Stimulated activated CD8-positive, alpha-beta memory T cell treated with anti-CD3 and anti-CD28 coated beads, Interleukin-4, amount 100 ng/mL, for 1 hour (primary cell): ENCODE measurements around the gene TRMT61A.

Experiments
- DNase-seq, 2 donors: peaks; one replicate each; pipeline ENCODE4 v3.0.0-alpha.2; 2020; ENCODE audit warnings: low read depth in 2 of 2, low spot score in 1 of 2

Gene TRMT61A

DNA sequence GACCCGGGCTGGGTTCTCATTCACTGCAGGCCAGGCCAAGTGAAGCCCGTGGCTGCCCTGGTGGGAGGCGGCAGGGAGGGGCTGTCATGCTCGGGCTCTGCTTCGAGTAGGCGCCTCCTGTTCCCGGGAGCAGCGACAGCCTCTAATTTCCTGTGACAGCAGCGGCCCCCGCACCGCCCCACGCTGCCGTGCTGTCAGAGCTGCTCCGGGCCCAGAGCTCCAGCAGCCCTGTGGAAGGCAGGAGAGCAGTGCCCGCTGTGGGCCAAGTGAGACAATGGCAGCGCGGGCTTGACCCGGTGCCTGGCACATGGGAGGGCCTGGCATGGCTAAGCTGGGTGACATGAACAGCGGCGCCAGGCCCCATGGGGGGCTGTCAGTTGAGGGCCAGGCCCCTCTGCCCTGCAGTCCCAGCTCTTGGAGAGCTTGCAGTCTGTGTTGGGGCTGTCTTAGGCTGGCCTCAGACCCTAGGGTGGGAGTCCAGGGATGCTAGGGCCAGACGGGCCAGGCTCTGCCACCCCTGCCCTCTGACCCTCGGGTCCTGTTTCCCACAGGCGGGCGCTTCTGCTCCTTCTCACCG lies 5.1 kb downstream of the TRMT61A start:
- no peak for DNase-seq

DNA sequence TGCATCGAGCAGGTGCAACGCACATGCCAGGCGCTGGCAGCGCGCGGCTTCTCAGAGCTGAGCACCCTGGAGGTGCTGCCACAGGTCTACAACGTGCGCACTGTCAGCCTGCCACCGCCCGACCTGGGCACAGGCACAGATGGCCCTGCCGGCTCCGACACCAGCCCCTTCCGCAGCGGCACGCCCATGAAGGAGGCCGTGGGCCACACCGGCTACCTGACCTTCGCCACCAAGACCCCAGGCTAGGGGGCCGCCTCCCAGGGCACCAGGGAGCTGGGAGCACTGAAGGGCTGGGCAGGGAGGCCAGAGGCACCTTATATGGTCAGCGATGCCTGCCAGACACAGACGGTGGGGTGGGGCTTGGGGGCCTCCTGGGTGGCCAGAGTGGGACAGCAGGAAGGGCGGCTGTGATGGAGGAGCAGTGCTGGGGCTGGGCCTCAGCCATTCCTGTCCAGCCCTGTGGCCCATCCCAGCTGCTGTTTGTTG lies 5.6 kb downstream of the TRMT61A start:
- no peak for DNase-seq

GRCh38 chr14:103535081-103535890 lies 6.3 kb downstream of the TRMT61A start:
- DNase-seq: no peak

DNA sequence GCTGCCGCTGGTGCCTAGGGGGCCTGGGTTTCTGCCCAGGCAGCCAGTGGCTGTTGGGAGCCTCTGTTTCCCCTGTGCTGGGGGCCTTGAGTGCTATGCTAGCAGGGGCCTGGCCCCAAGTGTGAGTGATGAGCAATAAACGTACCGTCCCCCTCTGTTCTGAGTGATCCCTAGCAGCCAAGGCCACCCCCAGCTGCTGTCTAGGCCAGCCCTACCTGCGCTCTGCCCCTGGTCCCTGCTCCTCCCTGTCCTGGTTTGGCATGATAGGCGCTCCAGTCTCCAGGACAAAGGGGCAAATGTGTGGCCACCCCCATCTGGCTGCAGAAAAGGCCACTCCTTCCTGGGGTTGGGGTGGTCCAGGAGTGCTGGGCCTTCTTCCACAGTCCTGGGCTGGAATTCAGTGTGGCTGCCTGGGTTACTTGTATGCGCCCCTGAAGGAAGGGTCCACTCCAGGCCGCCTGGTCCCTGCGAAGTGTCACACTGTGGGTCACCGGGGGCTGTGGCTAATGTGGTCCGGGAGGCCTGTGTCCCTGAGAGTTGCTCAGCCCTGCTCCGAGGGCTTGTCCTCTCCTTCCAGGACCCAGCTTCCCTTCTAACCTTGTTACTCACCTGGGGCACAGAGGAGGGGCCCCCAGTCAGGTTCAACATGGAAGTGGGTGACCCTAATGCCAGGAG lies 7.0 kb downstream of the TRMT61A start:
- no peak for DNase-seq

DNA sequence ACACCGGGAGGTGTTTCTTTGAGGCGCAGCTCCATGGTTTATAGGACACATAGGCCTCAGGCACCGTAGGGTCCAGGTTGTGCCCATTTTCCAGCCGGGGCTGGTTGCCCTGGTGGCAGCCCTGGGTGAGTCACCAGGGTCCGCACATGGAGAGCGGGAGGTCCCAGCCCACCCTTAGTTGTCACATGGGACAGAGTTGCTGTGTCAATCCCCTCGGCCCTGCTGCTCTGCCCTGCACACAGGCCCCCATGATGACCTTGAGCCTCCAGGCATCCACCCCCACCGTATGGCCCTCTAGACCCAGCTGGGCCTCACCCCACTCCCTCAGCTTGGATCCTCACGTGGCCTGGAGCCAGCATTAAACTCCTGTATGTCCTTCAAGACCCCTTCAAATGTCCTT lies 7.7 kb downstream of the TRMT61A start:
- no peak for DNase-seq

- no peak for DNase-seq
Measured at GRCh38 chr14:103537175-103537990, 8.4 kb downstream of the TRMT61A start.

DNA sequence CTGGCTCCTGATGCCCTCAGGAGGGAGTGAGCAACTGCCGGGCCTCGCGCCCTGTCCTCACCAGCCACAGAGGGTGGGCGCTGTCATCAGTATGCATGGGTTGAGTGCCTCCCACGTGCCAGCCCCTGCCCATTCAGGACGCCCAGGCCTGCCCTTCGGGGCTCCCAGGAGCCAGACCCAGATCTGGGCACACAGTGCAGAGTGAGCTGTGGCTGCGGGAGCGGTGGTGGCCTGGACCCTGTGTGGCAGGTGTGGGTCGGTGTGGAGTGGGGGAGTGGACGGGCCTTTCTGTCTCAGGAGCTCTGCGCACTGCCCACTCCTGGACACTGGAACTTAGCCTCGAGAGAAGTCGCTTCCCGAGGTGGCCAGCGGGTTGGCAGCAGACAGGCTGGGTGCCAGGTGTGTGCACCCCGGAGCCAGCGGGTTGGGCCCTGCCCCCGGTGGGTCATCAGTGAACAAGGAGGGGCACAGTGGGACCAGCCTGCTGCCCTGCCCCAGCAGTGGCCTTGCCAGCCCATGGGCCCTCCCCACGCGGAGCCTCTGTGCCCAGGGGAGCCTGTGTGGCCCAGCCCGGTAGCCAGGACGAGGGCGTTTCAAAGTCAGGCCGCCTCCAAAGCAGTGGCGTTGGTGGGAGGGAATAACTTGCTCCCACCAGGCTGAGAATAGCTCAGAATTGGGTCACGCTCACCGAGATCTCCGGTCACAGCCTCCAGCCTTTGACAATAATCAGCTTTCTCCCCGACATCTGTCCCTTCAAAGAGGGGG lies 9.5 kb downstream of the TRMT61A start:
- DNase-seq: no peak

DNA sequence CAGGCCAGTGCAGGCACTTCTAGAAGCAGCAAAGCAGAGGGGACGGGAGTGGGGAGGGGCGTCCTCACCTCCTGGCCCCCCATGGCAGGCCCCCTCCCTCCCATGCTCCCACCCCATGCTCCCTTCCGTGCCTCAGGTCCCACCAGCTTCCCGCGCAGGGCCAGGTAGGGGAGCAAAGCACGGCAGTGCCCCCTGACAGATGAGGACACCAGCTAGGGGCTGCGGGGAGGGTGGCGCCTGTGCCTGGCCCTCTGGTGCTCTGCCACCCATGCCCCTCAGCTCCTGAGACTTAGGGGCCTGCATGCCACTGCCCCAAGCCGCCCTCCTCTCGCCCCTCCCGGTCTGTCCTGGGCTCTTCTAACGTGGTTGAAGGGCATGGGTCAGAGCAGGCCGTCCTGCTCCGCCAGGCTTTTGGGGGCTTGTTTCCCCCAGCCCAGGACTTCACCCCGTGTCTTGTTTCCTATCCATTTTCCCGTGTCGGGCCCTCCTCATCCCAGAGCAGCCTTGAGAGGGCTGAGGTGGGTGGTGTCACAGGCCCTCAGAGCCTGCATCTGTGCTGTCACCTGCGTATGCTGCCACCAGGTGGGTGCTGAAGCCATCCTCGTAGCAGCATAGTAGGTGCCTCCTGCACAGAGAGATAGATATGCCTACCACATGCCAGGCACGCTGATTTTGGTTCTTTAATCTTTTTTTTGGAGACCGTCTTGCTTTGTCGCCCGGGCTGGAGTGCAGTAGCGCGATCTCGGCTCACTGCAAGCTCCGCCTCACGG lies 10.2 kb downstream of the TRMT61A start:
- no peak for DNase-seq

GRCh38 chr14:103540821-103541708 lies 12.1 kb downstream of the TRMT61A start:
- DNase-seq: no peak

DNA sequence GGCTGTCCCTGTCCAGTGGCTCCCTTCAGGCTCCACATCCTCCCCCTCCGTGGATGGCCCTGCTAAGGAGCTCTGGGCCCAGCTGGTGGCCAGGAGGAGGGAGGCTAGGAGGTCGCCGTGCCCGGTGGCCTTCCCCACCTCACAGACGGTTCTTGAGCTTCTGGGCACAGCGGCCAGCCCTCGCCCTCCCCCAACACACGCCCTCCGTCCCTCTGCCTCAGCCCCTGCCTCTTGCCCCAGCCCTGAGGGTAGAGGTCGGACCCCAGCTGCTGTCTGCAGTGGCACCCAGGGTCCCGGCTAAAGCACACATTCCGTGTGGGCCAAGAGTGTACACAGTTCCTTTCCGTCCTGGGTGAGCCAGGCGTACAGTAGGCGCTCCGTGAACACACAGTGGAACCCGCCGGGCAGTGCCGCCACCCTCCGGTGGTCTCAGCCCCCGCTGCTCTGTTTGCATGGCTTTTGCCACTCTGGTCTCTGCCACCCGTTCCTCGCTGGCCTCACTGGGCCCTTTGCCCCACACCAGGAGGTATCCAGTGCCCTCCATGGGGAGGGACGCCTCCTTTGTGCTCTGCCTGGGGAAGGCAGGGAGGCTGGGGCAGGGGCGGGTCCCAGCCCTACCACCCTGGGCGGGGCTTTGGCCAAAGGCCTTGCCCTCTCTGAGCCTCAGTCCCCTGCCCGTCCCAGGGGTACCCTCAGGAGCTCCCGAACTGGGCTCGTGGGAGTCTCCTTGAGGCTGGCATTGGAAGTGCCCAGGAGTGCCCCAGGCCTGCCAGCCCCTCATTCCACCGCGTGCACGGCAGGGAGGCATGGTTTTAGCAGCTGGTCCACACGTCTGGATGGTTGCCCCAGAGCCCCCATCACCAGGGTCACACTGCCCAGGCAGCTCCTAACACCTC lies 13.0 kb downstream of the TRMT61A start:
- DNase-seq: no peak

GRCh38 chr14:103542605-103543088 lies 13.7 kb downstream of the TRMT61A start:
- no peak for DNase-seq

- no peak for DNase-seq
Measured at GRCh38 chr14:103543140-103543539, 14.1 kb downstream of the TRMT61A start.

DNA sequence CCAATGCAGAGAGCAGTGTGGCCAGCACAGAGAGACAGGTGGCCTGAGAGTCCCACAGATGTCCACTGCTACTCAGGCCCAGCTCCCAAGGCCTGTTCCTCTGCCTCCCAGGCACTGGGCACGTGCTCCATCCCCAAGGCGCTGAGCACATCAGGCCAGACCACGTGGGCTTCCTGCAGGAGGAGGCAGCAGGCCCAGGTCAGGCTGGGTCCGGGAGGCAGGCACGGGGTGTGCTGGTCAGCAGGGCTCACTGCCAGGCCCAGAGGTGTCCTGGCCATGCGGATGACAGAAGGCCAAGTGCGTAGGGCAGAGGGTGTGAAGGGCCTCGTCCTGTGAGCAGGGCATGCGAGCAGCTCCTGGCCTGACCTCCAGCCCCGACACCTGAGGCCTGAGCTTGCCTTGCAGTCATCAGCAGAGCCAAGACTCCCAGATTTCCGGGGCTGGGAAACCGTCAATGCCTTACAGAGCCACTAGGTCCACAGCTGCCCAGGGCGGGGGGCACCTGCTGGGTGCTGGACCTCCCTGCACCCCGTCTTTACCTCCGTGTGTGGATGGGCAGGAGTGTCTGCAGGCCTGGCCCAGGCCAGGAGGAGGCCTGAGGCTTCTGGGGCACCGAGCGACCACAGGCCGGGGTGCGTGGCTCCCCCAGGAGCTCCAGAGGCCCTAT lies 14.9 kb downstream of the TRMT61A start:
- DNase-seq: no peak

- DNase-seq: no peak
Measured at GRCh38 chr14:103544388-103545218, 15.6 kb downstream of the TRMT61A start.

DNA sequence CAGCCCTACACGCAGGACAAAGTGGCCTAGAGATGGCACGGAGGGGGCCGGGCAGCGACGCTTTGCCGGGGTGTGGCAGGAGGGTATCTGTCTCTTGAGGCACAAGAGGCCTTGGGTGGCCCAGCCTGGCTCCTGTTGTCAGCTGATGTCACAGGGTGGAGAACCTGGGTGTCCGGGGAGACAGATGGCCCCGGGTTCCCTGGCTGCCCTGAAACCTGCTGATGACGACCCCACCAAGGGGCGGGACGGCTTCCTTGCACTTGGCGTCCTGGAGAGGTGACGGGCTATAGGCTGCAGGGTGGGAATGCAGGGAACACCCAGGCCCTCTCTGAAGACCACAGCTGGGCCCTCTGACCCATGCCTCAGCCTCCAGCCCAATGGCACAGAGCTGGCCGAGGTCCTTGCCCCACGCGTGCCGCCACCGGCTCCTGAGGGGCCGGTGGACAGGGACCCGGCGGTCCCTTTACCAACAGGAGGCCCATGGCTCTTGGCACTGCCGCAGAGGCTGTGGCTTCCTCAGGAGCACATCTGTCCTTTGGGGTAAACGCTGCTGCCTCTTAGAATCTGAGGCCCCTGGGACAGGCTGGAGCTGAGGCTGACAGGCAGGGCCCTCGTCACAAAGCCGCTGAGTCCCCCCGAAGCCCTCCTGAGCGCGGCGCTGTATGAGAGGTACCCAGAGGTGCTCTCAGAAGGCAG lies 16.4 kb downstream of the TRMT61A start:
- DNase-seq: no peak
